ENCODE measurements around the gene COL7A1. TPM values are rescaled to one million over a fixed set of nuclear protein-coding genes. Genes with fewer than 3 reads are reported as not detected.
A peak's percentile ranks its signal among the peaks of the same experiment; 100 is the strongest.

COL7A1 gene
- total RNA-seq, 1 experiment from 2014 or later: 4.2 TPM

DNA sequence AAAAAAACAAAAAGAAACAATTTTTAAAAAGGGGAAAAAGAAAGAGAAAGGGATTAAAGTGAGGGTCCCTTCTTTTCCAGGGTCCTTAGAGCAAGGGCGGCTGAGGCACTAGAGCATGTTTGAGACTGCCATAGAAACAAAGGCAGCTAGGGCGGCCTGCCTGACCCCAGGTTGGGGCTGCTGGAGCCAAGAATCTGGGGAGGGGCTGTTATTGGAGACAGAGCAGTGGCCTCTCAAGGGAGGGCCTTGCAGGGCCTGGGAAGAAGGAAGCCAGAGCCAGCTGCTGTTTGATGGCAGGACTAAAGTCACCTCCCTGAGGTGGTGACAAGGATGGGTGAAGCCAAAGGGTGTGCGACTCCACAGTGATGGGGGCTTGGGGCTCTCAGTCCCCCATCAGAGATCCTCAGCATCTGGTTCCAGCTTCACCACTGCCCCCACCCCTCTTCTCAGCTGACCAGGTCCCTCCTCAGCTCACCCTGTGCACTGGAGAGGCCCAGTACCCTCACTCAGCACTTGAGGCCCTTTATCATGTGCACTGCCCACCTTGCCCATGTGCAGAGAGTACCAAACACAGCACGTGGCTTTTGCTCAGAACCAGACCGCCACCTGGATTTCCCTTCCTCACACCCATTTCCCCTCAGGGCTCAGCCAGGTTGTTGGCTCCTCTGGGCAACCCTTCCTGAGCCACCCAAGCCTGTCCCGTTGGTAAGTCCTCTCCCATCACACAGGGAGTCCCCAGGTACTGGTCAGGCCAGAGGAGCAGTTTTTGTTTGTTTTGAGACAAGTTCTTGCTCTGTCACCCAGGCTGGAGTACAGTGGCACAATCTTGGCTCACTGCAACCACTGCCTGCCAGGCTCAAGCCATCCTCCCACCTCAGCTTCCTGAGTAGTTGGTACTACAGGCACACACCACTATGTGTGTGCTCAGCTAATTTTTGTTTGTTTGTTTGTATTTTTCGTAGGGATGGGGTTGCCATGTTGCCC lies 24.7 kb upstream of the COL7A1 start:
- DNase-seq (ENCODE audit: extremely low read depth, low read depth): no peak

DNA sequence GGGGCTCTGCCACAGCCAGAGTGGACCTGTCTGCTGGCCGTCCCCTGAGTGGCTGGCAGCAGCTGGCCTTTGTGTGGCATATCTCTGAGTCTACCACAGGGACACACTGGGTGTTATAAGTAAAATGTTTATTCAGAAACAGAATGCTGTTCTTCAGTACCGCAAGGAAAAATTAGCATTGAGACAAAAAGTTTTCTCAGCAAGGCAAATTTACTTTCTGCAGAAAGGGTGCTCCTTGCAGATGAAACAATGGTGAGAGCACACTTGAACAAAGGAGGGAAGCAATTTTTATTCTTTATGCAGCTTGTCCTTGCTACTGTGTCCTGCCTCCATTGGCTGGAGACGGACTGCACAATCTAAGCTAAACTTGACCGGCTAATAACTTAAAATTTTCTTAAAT lies 22.4 kb upstream of the COL7A1 start:
- no peak for DNase-seq (ENCODE audit: extremely low read depth, low read depth)

GRCh38 chr3:48614044-48614443 lies 18.9 kb upstream of the COL7A1 start:
- DNase-seq (ENCODE audit: extremely low read depth, low read depth): no peak

DNA sequence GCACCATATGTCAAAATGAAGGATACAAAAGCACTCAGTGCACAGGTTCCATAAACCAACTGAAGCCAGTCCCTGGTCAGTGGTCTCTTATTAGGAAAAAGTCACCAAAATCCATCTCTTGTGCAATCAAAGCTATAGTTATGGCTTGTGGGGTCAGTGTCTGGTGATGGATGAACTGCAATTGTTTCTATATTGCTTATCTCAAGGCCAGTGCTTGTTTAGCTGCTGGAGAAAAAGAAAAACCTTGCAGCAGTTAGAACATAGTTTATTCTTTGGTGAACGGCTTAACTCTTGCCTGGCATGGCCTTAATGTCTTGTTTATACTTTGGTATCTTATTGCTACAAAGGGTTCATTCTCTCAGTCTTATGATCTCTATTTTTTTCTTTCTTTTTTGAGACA lies 17.2 kb upstream of the COL7A1 start:
- no peak for DNase-seq (ENCODE audit: extremely low read depth, low read depth)

DNA sequence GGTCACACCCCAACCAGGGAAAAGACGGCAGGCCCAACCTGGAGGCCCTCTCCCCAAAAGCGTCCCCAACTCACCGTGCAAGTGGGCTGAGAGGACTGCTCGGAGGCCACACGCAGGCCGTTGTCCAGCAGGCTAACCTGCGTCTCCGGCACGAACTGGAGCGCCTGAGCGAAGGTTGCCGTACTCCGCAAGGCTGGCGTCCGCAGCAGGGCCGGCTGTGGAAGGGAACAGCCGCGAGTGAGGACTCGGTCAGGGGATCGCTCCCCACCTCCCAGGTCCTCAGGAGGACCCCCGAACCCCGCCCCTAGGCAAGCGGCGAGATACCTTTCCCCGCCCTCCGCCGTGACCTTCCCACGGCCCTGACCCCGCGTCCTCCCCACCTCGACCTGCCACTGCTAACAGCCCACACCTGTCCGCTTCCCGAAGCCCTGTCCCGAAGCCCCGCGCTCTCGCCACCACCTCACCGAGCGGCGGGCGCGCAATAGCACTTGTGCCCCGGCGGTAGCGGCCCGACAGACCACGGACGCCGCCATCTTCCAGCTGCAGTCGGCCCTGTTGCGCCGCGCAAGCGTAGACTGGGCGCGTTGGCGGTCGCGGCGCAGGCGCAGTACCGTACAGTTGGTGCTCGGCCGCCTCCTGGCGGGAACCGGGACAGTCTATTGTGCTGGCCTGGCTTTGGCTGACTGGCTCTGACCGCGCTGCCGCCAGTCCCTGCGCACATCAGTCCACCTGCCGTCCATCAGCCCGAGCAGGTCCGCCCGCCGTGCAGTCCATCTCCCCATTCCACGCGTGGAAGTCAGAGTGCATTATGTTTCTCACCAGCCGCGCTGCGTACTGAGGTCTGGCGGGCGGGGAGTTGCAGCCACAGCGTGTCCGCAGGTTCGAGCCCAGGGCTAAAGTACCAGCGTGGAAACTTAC lies 14.2 kb upstream of the COL7A1 start, which contains the start of gene UQCRC1:
UQCRC1 (minus strand) TSS at position 559 of the 918 bp plus-strand sequence; CDS start at position 533, 26 bp downstream.
- peak; percentile 84 for DNase-seq (ENCODE audit: extremely low read depth, low read depth)

DNA sequence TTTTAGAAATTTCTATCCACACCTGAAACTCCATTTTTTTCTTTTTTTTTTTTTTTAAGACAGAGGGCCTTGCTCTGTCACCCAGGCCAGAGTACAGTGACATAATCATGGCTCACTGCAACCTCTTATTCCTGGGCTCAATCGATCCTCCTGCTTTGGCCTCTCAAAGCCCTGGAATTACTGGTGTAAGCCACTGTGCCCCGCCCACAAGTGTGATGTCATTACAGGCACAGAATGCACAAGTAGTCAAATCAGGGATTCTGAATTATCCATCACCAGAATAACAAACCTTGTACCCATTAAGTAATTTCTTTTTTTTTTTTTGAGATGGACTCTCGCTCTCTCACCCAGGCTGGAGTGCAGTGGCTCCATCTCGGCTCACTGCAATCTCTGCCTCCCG lies 12.4 kb upstream of the COL7A1 start:
- DNase-seq (ENCODE audit: extremely low read depth, low read depth): no peak

DNA sequence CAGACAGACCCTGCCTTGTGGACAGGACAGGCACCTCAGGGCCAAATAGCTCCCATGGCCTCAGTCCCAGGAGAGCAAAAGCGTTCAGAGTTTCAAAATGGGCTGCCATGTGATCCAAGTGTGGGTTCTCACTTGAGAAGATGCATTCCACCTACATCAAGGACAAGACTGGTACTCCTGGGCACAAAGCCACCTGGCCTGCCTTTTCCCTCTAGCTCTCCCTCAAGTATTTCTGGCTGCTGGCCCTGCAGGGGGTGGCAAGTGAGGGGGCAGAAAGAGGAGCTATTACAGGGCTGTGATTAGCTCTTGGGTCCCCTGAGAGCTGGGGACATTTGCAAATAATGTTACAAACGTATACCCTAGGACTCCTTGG lies 6.5 kb upstream of the COL7A1 start:
- DNase-seq (ENCODE audit: extremely low read depth, low read depth): no peak

- no peak for DNase-seq (ENCODE audit: extremely low read depth, low read depth)
Observed at GRCh38 chr3:48600711-48601621, 5.8 kb upstream of the COL7A1 start.

DNA sequence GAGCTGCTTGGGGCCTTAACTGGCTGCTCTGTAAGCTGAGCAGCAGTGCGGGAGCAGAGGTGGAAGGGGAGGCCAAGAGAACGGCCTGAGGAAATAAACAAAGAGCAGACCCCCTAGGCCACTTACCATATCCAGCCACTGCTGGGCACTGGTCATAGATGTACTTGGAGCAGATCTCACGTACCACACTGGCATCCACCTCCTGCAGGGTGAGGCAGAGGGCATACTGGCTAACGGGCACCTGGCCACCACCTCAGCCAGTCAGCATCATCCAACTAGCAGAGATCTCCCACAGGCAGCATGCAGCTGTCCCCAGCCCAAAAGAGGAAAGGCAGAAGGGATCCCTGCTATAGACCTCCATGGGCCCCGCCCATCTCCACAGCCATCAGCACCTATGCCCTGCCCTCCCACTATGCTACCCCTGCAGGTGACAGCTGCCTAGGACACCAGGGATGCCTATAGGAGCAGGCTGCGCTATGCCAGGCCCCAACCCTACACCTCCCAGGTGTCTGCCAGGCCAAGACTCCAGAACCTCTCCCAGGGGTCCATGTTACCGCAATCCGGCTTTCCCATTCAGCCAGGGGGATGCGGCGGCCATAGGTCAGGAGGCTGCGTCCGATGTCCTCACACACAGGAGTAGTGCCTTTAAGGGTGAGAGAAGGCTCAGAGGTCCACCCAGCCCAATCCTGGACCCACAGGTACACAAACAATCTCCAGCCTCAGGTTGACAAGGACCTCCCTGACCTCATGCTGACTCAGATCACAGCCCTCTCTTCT lies 4.6 kb upstream of the COL7A1 start:
- DNase-seq (ENCODE audit: extremely low read depth, low read depth): no peak

- no peak for DNase-seq (ENCODE audit: extremely low read depth, low read depth)
Observed at GRCh38 chr3:48599077-48599501, 4.0 kb upstream of the COL7A1 start.

- no peak for DNase-seq (ENCODE audit: extremely low read depth, low read depth)
Observed at GRCh38 chr3:48598323-48599076, 3.4 kb upstream of the COL7A1 start.

- no peak for DNase-seq (ENCODE audit: extremely low read depth, low read depth)
Observed at GRCh38 chr3:48597408-48597800, 2.3 kb upstream of the COL7A1 start.

DNA sequence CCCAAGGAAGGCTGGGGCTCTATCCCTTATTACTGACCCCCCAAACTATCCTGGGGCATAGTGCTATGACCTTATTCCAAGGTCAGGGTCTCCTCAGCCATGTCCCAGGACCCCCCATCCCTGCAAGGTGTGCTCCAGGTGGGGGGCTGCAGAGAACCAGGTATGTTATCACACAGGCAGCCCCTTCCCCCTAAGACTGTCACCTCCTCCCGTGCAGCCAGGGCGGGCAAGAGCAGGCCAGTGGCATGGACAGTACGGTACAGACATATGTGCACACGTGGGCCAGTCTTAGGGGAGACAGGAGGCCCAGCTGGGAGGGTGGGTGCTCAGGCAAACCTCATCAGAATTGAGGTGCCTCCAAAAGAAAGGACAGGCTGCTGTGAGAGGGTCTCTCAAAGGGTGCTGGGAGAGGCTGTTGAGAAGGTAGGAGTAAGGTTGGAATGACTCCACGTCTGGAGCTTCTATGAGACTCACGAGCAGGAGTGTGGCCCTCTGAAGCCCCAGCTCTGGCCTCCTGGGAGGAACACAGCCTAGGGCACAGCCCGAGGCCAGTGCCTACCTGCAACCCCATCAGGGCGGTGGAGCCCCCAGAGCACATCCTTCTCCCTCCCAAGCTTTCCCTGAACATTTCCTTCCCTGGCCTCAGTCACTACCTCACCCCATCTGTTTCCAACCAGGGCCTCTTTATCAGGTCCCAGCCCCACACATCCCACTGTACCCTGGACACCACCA lies 1.7 kb upstream of the COL7A1 start:
- DNase-seq (ENCODE audit: extremely low read depth, low read depth): no peak

DNA sequence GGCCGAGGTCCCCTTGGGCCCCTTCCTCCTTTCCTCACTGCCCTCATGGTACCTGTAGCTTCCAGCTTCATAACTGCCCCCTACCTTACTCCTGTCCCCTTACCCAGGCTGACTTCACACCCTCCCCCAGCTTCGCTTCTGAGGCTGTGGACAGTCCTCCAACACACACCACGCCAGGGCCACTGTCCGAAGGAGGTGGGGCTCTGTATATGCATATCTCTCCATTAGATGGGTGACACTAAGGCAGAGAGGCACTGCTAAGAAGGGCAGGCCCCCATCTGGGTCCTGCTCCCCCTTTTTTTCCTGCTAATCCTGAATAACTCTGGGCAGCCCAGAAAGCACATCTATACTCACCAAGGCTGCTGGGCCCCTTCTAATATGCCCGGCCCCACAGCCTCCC lies 1.0 kb upstream of the COL7A1 start:
- DNase-seq (ENCODE audit: extremely low read depth, low read depth): no peak

- DNase-seq (ENCODE audit: extremely low read depth, low read depth): no peak
Observed at GRCh38 chr3:48595526-48596121, 495 bp upstream of the COL7A1 start.

DNA sequence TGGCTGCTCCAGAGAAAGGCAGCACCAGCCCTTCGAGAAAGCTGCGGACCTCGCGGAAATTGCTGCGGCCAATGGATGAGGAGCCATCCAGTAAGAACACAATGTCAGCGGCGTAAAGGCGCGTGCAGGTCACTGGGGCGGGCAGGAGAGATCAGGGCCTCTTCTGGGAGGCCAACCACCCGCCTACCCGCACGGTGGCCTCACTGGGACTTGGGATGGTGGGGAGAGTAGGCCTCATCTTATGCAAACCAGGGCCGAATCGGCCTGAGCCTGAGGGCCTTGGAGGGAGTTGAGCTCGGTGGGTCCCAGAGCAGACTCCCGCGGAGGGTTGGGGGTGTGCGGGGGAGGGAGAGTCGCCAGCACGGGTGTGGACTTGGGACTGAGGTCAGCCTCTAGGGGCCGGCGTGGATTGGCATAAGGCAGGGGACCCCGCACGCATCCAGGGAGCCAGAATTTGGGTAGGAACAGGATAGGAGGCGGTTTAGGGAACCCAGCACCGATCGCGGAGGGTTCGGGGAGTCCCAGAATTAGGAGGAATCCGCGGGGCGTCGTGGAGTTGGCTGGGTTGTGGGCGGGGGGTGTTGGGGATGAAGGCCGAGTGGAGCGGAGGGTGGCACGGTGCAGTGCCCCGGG lies 596 bp downstream of the COL7A1 start:
- DNase-seq (ENCODE audit: extremely low read depth, low read depth): no peak

GRCh38 chr3:48593337-48593736 lies 1.8 kb downstream of the COL7A1 start:
- no peak for DNase-seq (ENCODE audit: extremely low read depth, low read depth)
